Common myeloid progenitor, CD34-positive (primary cell): ENCODE results near the gene PPM1F.

ENCODE experiments used
- CTCF ChIA-PET: fragments of 350-600 bp; sonication (Branson Sonifier 250); formaldehyde crosslinking; loops from one replicate; lab custom pipeline; 2021; ENCODE audit warnings: antibody characterized with exemption; lab: Charles Lee
- POLR2A ChIA-PET: fragments of 350-600 bp; sonication (Branson Sonifier 250); formaldehyde crosslinking; loops from one replicate; lab custom pipeline; 2021; ENCODE audit warnings: antibody characterized with exemption; lab: Charles Lee
- DNase-seq, 3 donors: peaks; one replicate each; pipeline versions ENCODE4 v3.0.0 to v3.0.0-alpha.2; 2013
- H3K27ac ChIP-seq, 2 experiments: 1 replicate in 1 of 2; 2 replicates in 1 of 2; pipeline ENCODE4 v1.7.0; 2013; ENCODE audit warnings: inconsistent platforms in 2 of 2, low read length in 2 of 2, mild to moderate bottlenecking in 2 of 2, low read depth in 1 of 2, moderate library complexity in 1 of 2; ENCODE audit not compliant: severe bottlenecking in 2 of 2, insufficient read depth in 1 of 2, poor library complexity in 1 of 2
- H3K27me3 ChIP-seq, 5 experiments: replicated peaks in 2 of 5; 1 replicate in 3 of 5; 2 replicates in 2 of 5; pipeline versions ENCODE4 v1.6.1 to v1.7.0; 2013; ENCODE audit warnings: low read length in 4 of 5, mild to moderate bottlenecking in 2 of 5, moderate library complexity in 2 of 5, inconsistent platforms in 1 of 5; ENCODE audit not compliant: insufficient read depth in 5 of 5, control insufficient read depth in 4 of 5
- H3K36me3 ChIP-seq, 4 experiments: 1 replicate in 2 of 4; 2 replicates in 2 of 4; pipeline versions ENCODE4 v1.6.1 to v1.7.0; 2013; ENCODE audit warnings: low read length in 3 of 4, control low read depth in 1 of 4, mild to moderate bottlenecking in 1 of 4; ENCODE audit not compliant: control insufficient read depth in 4 of 4, insufficient read depth in 4 of 4
- H3K4me1 ChIP-seq, 4 experiments: 1 replicate in 3 of 4; 2 replicates in 1 of 4; pipeline versions ENCODE4 v1.6.1 to v1.7.1; 2013; ENCODE audit warnings: low read length in 3 of 4, mild to moderate bottlenecking in 3 of 4, control low read depth in 1 of 4, inconsistent platforms in 1 of 4, moderate library complexity in 1 of 4; ENCODE audit not compliant: control insufficient read depth in 4 of 4, insufficient read depth in 4 of 4; ENCODE audit errors: control extremely low read depth in 1 of 4
- H3K4me3 ChIP-seq, 7 experiments: 1 replicate in 4 of 7; 2 replicates in 3 of 7; pipeline versions ENCODE4 v1.5.1 to v1.7.0; 2013; ENCODE audit warnings: mild to moderate bottlenecking in 7 of 7, low read length in 6 of 7, moderate library complexity in 6 of 7, inconsistent platforms in 2 of 7, low read depth in 2 of 7, control low read depth in 1 of 7; ENCODE audit not compliant: insufficient read depth in 4 of 7, control insufficient read depth in 1 of 7; ENCODE audit errors: extremely low read depth in 1 of 7
- H3K9me3 ChIP-seq, 5 experiments: 1 replicate in 4 of 5; 2 replicates in 1 of 5; pipeline versions ENCODE4 v1.6.1 to v1.7.1; 2013; ENCODE audit warnings: low read length in 4 of 5, mild to moderate bottlenecking in 2 of 5, inconsistent platforms in 1 of 5, low read depth in 1 of 5, moderate library complexity in 1 of 5; ENCODE audit not compliant: control insufficient read depth in 4 of 5, insufficient read depth in 2 of 5; ENCODE audit errors: control extremely low read depth in 1 of 5
- WGBS: methylation state at CpG from one replicate; pipeline ENCODE4 v1.1.5; 2013; ENCODE audit not compliant: insufficient coverage; 5-methylcytosine and 5-hydroxymethylcytosine counted together

PPM1F gene

DNA sequence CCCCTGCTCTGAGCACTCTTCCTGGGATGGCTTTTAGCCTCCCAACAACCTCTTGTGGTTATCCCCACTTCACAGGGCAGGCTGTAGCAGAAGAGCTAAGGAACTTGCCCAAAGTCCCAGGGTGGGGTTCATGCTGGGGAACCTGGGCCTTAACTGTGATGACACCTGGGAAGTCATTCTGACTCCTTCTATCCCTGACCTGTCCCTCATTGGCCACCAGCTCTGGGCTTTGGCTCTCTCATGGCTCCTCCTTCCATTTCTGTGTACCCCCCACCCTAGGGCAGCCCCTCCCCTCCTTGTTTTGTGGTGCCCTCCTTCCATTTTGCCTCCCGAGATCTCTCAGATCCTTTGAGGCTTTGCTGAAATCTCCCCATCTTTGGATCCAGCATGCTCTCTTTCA is 2.7 kb downstream of the PPM1F start:
- H3K4me3 ChIP-seq: peak overlapping the region in 4 of 7 experiments; percentile 23 to 34 (median 32)
- CTCF ChIA-PET: interaction anchor here (1.2 to 10.1 kb wide), 6 partner anchors 11 to 179 kb away, joined by 3 to 182 read pairs (median 4); partner anchors contain the start of gene TOP3B
- WGBS: no CpG with 5 or more reads among the region's 1 CpG
- no peaks in the 10 kb centered on the region for H3K27me3 ChIP-seq
- peak overlapping the region in 1 of 2 experiments; percentile 77 for H3K27ac ChIP-seq
- POLR2A ChIA-PET: interaction anchor here (0.6 to 0.7 kb wide), 2 partner anchors 12 to 175 kb away, joined by 4 read pairs; no protein-coding TSS in a partner anchor
- DNase-seq: no peak
- H3K9me3 ChIP-seq: no peaks in the 10 kb centered on the region
- H3K4me1 ChIP-seq: peaks cover 11 to 75% (median 73%) of the 10 kb centered on the region in 4 experiments
- peaks cover 2 to 34% (median 11%) of the 10 kb centered on the region in 4 experiments for H3K36me3 ChIP-seq

DNA sequence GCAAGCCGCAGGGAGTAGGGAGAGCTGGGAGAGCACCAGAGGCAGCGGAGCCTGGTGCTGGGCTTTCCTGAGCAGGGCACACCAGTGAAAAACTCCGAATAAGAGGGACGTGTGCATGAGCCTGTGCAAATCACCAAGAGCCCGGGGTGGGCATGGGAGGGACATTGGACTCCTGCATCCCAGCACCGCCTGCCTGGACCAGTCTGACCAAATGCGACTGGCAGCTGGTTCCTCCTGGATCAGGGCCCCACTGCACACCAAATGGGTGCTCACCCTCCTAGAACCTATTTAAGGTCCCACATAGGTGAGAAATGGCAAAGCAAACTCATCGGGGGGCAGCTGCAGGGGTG is 3.1 kb downstream of the PPM1F start:
- POLR2A ChIA-PET: no interaction called here
- WGBS: 77% methylated on average over 8 of the region's 8 CpGs
- CTCF ChIA-PET: interaction anchor here (1.2 to 10.1 kb wide), 6 partner anchors 10 to 178 kb away, joined by 3 to 182 read pairs (median 4); partner anchors contain the start of gene TOP3B
- H3K27ac ChIP-seq: peak overlapping the region; percentile 42 to 77
- no peak for DNase-seq
- H3K36me3 ChIP-seq: peaks cover 2 to 38% (median 13%) of the 10 kb centered on the region in 4 experiments
- H3K9me3 ChIP-seq: no peaks in the 10 kb centered on the region
- peak overlapping the region in 3 of 7 experiments; percentile 23 to 34 (median 30) for H3K4me3 ChIP-seq
- peaks cover 13 to 79% (median 77%) of the 10 kb centered on the region in 4 experiments for H3K4me1 ChIP-seq
- no peaks in the 10 kb centered on the region for H3K27me3 ChIP-seq

DNA sequence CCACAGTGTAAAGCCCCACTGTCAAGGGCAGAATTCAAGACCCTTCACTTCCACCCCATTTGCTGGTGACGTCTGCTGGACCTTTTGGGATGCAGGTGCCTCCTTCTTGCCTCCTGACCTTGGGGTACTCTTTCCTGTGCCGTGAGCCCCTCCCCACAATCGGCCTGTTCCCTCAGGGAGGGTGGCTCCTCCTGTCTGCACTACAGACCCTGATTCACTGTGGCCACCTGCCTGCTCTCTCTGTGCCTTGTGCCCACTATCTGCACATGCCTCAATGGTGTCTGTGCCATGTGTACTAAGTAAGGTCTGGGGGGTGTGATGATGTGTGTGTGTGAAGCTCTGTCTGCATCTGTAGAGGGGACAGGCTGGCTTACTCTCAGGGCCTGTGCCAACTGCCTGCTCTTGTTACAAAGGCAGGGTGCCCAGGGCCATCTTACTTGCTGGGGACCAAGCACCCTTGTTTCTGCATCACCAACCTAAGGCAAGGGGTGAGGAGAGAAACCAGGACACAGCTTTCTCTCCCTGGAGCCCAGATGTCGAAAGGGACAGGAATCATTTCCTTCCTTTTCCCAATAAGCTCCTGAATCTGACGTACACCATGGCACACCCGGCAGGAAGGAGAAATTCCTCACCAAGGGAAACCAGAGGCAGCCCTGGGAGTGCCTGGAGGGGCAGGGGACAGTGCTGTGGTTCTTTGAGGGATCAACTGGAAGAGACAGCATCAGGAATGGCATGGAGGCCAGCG is 3.7 kb downstream of the PPM1F start:
- POLR2A ChIA-PET: no interaction called here

DNA sequence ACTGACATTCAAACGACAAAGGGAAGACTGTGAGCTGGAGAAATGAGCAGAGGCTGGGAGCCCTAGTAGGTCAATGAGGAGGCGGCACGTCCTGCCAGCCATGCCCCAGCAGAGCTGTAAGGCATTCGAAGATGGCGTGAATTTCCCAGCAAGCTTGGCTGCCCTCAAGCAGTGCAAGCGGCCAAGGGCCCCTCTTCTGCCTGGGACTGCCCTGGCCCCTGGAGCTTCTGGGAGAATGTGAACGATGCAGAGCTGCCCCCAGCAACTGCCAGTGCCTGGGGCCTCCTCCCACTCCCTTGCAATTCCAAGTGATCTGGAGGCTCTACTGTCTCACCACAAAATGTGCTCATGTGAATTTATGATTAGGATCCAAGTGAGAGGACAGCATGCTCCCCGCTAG is 4.3 kb downstream of the PPM1F start:
- Histone ChIP-seq H3K4me1 (peaks cover 13 to 90% (median 88%) of the 10 kb centered on the region in 4 experiments), H3K9me3 (no peaks in the 10 kb centered on the region), H3K27ac (peak overlapping the region; percentile 42 to 77), H3K27me3 (no peaks in the 10 kb centered on the region), H3K4me3 (peak overlapping the region in 1 of 7 experiments; percentile 0), H3K36me3 (peaks cover 2 to 50% (median 17%) of the 10 kb centered on the region in 4 experiments)
- no peak for DNase-seq
- ChIA-PET POLR2A (no interaction called here), CTCF (interaction anchor here (1.1 to 10.1 kb wide), 7 partner anchors 9 to 568 kb away, joined by 3 to 182 read pairs (median 5); partner anchors contain the start of gene TOP3B)
- 65% methylated on average over 6 of the region's 8 CpGs for whole genome bisulfite sequencing

More for the DNA sequence above, 3.7 kb downstream of the PPM1F start:
- Histone ChIP-seq H3K27me3 (no peaks in the 10 kb centered on the region), H3K4me1 (peaks cover 13 to 84% (median 82%) of the 10 kb centered on the region in 4 experiments), H3K27ac (peak overlapping the region; percentile 42 to 77), H3K36me3 (peaks cover 2 to 44% (median 15%) of the 10 kb centered on the region in 4 experiments), H3K4me3 (peak overlapping the region in 1 of 7 experiments; percentile 24), H3K9me3 (no peaks in the 10 kb centered on the region)
- WGBS: 54% methylated on average over 5 of the region's 7 CpGs
- CTCF ChIA-PET: interaction anchor here (1.2 to 10.1 kb wide), 6 partner anchors 10 to 178 kb away, joined by 3 to 182 read pairs (median 4); partner anchors contain the start of gene TOP3B
- DNase-seq: no peak

DNA sequence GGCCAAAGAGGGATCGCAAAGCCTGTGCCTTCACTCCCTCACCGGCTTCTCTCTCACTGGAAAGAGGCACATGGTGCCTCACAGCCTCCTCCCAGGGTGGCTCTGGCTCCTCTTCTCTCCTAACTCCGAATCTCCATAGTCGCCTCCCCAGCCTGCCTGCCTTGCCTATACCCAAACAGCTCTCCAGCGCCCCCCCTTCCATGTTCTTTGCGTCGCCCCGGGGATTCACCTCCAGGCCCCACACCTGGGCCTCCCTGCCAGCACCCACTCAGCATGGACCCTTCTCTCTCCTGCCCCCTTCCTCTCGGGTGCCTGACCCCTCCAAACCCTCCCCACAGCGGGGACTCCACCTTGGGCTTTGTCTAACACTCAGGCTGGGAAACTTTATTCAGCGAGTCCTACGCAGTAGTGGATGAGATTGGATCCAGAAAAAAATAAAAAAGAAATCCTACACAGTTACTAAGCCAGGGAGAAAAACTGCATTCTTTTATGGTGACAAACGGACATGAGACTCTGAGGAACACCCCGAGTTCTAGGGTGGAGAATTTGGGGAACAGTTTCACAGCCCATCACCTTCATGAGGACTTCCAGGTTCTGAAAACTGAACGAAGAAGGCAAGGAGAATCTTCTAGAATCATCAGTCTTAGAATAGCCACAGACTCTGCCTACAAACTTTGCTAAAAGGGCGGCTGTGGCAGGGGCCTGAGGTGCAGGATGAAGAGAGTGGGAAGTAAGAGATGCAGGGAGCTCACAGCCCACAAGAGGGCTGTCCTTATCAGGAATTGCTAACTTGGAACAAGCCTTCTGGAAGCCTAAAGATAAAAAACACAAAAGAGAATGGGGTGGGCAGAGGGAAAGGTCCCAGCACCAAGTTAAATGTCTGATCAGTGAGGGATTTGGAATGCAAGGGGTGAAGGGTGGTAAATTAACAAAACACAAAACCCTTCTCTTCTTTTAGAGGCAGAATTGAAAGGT is 5.3 kb downstream of the PPM1F start:
- H3K4me3 ChIP-seq: peak overlapping the region in 3 of 7 experiments; percentile 11 to 35 (median 14)
- peaks cover 16 to 98% (median 95%) of the 10 kb centered on the region in 4 experiments for H3K4me1 ChIP-seq
- no peaks in the 10 kb centered on the region for H3K9me3 ChIP-seq
- ChIA-PET POLR2A (no interaction called here), CTCF (interaction anchor here (1.1 to 10.1 kb wide), 5 partner anchors 8 to 569 kb away, joined by 3 to 182 read pairs (median 4); no protein-coding TSS in a partner anchor)
- peaks cover 2 to 53% (median 17%) of the 10 kb centered on the region in 4 experiments for H3K36me3 ChIP-seq
- peak; percentile 52 to 57 (median 54) for DNase-seq
- H3K27ac ChIP-seq: peak overlapping the region; percentile 50 to 77
- H3K27me3 ChIP-seq: no peaks in the 10 kb centered on the region
- WGBS: 51% methylated on average over 13 of the region's 16 CpGs

DNA sequence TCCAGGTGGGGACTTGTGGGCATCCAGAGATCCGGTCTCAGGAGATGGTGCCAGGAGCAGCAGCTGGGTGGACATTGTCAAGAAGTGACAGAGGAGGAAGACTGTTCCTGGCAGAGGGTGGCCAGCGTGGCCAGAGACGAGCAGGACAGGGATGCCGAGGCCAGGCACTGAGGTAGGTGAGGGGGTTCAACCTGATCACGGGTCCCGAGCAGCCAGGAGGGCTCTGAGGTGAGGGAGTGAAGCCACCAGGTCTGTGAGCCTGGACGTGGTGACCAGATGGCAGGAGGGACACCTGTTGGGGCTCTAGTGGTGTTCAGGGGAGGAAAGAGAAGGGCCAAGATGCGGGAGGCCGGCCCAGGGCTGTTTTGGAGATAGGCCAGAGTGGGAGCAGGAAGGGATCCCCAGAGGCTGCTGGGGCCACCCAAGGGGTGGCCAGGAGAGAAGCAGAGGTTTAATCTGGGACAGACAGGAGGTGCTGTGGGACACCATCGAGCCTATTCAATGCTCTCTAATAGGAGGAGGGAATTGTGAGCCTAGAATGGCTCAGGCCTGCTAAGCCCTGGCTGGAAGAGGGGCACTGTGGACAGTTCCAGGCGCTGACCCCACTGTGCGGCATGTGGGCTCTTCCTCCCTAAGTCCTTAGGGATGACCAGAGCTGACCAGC is 6.3 kb downstream of the PPM1F start:
- DNase-seq: no peak
- H3K36me3 ChIP-seq: peaks cover 2 to 58% (median 17%) of the 10 kb centered on the region in 4 experiments
- CTCF ChIA-PET: interaction anchor here (10.1 kb wide), 1 partner anchor 7 kb away, joined by 182 read pairs; no protein-coding TSS in a partner anchor
- POLR2A ChIA-PET: no interaction called here
- WGBS: 69% methylated on average over 10 of the region's 12 CpGs
- H3K27ac ChIP-seq: peak overlapping the region; percentile 50 to 77
- H3K4me3 ChIP-seq: peak overlapping the region in 2 of 7 experiments; percentile 5 to 11
- no peaks in the 10 kb centered on the region for H3K27me3 ChIP-seq
- H3K9me3 ChIP-seq: no peaks in the 10 kb centered on the region
- H3K4me1 ChIP-seq: peaks cover 16 to 99% (median 97%) of the 10 kb centered on the region in 4 experiments
